PFSK-1 (cell line): ENCODE data around the gene B4GAT1.

Experiments used
- POLR2AphosphoS5 ChIP-seq: IDR thresholded peaks from 2 replicates; pipeline ENCODE4 v1.6.1; 2012; ENCODE audit warnings: low read depth, mild to moderate bottlenecking, control low read depth, low read length, moderate library complexity
- SIN3A ChIP-seq: IDR thresholded peaks from 2 replicates; pipeline ENCODE4 v1.6.1; 2012; ENCODE audit warnings: mild to moderate bottlenecking, low read length, moderate library complexity, borderline replicate concordance; ENCODE audit not compliant: insufficient read depth
- TAF1 ChIP-seq: IDR thresholded peaks from 2 replicates; pipeline ENCODE4 v1.6.1; 2012; ENCODE audit warnings: low read length, control low read depth, borderline replicate concordance; ENCODE audit not compliant: insufficient read depth
- TF ChIP-seq, protein P1 (sequence below), 2 experiments: IDR thresholded peaks; 2 replicates each; pipeline versions ENCODE4 v1.6.1 to v1.8.0; 2011 to 2012; ENCODE audit warnings: low read depth in 2 of 2, low read length in 2 of 2, control low read depth in 1 of 2, inconsistent platforms in 1 of 2, mild to moderate bottlenecking in 1 of 2, moderate library complexity in 1 of 2; ENCODE audit not compliant: insufficient read depth in 1 of 2

DNA sequence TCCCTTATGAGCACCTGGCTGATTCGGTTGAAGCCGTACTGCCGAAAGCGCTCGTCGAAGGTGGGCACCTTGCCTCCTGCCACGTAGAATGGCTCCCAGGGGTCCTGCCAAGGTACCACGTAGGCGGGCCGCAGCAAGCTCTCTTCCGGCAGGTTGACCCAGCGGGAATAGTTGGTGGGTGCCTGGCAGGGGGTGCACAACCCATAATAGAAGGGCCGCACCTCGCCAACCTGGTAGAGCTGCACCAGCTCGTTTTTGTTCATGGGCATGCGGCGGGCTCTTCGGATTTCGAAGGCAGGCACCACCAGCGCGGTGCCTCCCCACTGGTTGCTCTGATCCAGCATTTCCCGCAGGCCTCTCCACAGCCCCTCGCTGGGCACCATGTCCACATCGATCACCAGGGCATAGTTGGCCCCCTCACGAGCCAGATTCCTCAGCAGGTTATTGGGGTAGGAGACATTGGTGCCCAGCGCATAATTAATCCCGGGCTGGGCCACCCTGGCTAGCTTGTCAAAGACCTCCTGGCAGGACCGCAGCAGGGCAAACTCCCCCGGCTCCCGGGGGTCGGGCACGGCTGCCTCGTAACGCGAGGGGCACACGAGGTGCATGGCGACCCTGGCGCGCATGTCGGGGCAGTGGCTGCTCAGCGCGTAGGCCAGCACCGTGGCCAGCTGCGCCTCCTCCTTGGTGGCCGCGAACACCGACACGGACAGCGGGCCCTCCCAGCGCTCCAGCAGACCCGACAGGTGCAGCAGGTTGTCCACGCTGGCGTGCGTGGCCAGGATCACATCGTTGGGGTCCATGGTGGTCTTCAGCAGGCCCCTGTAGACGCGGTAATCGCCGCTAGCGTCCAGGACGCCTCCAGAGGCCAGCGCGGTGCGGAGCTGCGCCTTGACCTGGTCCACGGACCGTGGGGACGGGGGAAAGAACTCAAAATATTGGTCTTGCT, 679 bp downstream of the B4GAT1 start:
- TF ChIP-seq, protein P1, sequence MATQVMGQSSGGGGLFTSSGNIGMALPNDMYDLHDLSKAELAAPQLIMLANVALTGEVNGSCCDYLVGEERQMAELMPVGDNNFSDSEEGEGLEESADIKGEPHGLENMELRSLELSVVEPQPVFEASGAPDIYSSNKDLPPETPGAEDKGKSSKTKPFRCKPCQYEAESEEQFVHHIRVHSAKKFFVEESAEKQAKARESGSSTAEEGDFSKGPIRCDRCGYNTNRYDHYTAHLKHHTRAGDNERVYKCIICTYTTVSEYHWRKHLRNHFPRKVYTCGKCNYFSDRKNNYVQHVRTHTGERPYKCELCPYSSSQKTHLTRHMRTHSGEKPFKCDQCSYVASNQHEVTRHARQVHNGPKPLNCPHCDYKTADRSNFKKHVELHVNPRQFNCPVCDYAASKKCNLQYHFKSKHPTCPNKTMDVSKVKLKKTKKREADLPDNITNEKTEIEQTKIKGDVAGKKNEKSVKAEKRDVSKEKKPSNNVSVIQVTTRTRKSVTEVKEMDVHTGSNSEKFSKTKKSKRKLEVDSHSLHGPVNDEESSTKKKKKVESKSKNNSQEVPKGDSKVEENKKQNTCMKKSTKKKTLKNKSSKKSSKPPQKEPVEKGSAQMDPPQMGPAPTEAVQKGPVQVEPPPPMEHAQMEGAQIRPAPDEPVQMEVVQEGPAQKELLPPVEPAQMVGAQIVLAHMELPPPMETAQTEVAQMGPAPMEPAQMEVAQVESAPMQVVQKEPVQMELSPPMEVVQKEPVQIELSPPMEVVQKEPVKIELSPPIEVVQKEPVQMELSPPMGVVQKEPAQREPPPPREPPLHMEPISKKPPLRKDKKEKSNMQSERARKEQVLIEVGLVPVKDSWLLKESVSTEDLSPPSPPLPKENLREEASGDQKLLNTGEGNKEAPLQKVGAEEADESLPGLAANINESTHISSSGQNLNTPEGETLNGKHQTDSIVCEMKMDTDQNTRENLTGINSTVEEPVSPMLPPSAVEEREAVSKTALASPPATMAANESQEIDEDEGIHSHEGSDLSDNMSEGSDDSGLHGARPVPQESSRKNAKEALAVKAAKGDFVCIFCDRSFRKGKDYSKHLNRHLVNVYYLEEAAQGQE (IDR thresholded peaks at IDR 0.05; ENCODE audit: insufficient read depth in 1 of 2, low read depth in 2 of 2, low read length in 2 of 2): no peak
- TF ChIP-seq POLR2AphosphoS5: no peak
- TF ChIP-seq TAF1: no peak
- TF ChIP-seq SIN3A: no peak
